GM19023 (cell line): Measurements from ENCODE around the gene BET1L.
"Not testable (repeated sequence)": the region's sequence is repeated elsewhere in the genome, so short reads cannot be mapped to it uniquely, and the experiment has no call there.

Source experiments
- ATAC-seq: cut with Tn5 transposase; IDR thresholded peaks from one replicate; pipeline ENCODE4 v1.9.1; 2021; ENCODE audit warnings: mild to moderate bottlenecking, moderate library complexity; ENCODE audit not compliant: unreplicated experiment

BET1L gene, protein sequence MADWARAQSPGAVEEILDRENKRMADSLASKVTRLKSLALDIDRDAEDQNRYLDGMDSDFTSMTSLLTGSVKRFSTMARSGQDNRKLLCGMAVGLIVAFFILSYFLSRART

DNA sequence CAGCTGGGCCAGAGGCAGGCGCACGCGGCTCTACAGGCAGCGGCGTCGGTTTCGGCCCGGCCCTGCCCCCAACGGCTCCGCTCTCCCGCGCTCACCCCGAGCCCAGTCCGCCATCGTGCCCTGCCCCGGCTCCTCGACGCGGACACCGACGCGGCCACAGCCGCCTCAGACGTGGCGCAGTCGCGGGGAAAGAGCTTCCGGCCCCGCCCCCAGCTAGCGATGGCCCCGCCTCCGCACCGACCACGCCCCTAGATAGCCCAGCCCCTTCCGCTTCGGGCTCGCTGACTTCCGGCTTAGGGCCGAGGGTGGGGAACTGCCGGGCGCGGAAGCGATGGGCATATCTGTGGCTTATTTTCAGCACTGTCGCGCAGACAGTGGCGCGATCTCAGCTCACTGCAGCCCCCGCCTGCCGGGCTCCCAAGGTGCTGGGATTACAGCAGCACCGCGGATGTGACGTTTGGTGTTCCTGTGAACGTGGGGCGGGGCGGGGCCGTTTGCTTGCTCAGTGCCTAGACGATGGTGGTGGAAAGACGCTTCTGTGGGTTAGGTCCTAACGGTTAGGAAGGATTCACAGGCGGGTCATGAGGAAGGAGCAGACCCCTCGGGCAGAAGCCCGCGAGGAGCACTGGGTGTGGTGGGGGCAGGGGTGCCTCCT is at the start of gene BET1L, which contains the start of gene RIC8A:
TSS of gene BET1L (minus strand) at position 192 of the 655 bp plus-strand sequence. CDS start at position 114, 78 bp downstream.
TSS of gene RIC8A (plus strand) at position 501 of the 655 bp plus-strand sequence. CDS start 1,147 bp downstream, outside the sequence.
- peak; percentile 71 for ATAC-seq

DNA sequence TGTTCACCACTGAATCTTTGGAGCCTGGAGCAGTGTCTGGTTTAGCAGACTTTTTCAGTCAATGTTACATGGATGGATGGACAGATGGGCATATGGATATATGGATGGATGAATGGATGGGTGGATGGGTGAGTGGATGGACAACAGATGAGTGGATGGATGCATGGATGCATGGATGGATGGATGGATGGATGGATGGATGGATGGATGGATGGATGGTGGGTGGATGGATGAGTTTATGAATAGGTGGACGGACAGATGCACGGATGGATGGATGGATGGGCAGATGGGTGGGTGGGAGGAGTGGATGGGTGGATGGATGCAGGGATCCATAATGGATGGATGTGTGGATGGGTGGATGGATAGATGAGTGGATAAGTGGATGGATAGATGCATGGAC is 48.6 kb upstream of the BET1L start:
- ATAC-seq: no peak

DNA sequence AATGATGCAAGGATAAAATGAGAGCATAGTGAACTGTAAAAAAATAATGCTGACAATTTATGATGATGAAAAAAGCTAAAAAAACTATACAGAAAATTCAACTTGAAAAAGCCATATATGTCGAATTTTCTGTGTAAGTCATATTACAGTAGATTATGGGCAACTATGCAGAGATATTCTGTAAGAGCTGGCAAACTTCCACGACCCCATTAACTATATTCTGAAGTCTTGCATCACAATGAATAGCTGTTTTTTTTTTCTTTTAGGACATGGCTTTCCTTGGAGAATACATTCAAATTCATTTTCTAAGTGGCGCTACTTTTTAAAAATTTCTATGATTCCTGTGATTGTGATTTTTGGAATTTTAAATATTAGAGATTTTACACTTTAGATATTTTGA is 48.0 kb upstream of the BET1L start:
- no peak for ATAC-seq

DNA sequence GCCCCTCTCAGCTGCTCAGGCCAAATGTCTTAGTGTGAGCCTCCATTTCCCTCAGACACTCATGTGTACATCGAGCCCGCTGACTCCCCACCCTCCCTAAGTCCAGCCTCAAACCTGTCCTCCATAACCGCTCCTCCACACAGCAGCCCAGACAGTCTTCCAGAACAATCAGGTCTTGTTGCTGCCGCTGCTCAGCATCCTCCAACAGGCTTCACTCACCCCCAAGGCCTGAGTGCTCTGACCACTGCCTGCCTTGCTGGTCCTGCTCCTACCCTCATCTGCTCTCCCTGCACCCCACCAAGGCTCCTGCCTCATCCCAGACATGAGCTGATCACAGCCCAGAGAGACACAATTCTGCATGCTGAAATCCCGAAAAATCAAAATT is 46.7 kb upstream of the BET1L start:
- ATAC-seq: no peak

DNA sequence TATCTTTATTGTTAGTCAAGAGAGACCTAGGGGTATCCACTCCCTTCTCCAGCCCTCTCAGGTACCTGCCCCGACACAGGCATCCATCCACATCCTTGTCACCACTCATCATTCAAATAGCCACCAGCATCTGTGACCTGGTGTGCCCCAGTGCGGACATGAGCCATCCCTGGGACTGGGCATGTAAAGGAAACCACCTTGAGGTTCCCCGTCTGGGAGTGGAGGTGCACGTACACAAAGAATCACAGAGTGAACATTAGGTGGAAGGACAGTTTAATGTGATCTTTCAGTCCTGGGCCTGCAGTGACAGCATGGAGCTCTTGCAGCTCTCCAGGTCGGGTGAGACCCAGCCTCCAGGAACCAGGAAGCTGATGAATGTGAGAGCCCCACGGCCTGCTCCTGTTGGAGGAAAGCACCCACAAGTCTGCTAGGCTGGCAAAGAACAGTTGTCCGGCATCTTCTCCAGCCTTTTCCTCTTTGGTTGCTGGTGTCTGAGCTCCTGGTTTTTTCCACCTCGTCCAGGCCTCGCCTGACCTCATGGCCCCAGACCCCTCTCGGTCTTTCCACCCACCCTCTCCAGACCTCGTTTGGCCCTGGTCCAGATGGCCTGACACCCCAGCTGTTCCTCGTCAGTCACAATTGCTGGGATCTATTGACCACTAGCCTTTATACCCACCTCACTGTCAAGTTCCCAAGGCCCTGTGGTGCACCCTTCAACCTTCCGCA is 46.1 kb upstream of the BET1L start:
- no peak for ATAC-seq

DNA sequence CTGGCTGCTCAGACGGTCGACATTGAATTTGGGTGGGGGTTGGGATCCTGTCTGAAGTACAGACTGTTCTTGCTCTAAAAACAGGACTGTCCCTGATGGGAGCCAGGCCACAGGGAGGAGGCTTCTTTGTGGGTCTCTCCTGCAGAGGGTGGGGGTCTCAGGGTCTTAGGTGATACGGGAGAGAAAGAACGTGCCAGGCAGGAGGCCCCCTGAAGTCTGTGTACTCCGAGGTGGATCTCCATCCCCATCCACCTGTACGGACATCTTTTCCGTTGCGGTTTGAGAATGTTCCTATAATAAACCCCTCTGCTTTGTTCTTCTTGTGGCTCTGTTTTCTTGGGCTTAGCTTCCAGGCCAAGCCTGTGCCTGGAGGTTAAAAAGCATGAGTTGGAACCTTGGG is 45.5 kb upstream of the BET1L start:
- ATAC-seq: no peak

DNA sequence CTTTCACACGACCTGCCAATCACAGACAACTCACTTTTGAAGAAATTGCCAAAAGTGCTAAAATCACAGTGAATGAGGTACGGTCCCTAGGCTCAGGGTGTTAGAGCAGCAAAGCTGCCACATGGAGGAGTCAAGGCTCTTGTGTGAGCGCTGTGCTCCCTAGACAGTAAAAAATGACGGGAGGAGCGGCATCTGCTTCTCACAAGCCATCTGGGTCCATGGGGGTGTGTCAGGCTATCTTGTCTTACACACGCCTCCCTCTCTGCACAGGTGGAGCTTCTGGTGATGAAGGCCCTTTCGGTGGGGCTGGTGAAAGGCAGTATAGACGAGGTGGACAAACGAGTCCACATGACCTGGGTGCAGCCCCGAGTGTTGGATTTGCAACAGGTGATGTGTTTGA is 44.4 kb upstream of the BET1L start:
- no peak for ATAC-seq

DNA sequence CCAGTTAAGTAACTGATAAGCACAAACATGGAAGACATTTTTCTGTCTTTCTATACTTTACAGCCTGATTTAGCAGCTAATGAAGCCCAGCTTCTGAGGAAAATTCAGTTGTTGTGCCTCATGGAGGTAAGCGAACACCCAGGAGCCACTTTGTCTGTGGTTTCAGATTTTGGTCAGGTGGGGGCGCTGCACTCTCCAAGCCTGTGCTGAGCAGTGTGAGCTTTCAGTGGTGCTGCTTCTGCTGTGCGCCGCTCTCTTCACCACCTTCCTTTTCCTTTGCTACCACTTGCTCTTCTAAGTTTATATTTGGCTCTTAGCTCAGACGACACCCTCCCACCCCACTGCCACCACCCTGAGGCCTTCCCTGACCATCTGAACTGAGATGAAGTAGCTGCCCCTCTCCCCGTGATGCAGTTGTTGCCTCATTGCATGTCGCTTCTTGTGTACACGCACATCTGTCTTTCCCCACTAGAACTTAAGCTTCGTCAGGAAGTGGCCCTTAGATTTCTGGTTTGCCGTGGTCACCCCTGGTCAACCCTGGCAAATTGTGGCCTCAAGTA is 43.6 kb upstream of the BET1L start:
- ATAC-seq: no peak

DNA sequence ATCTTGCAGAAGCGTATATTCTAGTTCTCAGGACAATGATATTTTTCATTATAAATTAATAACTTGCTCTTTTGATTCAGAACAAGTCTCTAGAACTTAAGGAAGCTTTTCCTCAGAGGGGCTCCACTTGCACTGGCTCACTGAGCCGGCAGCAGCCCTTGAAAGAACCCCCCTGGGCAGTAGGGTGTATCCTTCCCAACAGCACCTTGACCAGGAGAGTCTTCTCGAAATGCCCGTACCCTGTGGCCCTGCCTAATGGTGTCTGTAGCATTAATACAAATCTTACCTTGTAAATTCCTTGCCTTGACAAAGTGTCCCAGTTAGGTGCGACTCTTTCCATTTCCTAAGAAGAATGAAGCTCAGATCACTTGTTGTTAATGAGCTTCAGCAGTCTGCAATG is 43.1 kb upstream of the BET1L start:
- no peak for ATAC-seq

DNA sequence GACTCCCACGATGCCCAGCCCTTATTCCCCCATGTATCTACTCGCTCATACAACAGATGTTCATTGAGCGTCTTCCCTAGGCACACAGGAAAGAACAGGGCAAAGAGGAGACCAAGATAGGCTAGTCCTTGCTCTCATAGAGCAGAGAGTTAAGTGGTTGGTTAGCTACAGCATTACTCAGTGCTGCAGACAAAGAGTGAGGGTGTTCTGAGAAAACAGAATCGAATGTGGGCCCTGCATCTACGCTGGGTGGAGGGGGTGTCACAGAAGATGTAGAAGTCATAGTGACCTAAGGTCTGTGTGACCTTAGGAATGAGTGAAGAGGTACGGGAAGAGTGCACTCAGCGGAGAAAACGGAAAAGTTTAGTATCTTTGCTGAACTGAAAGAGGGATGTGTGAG is 41.9 kb upstream of the BET1L start:
- ATAC-seq: no peak

DNA sequence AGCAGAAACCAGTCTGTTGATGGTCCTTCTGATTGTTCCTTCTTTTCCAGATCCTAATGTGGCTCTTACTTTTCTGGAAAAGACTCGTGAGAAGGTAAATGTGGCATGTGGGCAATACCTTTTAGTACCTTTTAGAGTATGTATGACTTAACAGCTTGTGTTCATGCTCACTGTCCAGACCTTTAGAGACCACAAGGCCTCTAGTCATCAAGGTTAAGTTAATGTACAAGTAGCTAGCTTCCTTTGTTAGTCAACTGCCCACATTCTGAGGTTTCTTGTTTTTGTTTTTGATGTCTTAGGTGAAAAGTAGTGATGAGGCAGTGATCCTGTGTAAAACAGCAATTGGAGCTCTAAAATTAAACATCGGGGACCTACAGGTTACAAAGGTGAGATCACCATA is 37.2 kb upstream of the BET1L start:
- no peak for ATAC-seq

DNA sequence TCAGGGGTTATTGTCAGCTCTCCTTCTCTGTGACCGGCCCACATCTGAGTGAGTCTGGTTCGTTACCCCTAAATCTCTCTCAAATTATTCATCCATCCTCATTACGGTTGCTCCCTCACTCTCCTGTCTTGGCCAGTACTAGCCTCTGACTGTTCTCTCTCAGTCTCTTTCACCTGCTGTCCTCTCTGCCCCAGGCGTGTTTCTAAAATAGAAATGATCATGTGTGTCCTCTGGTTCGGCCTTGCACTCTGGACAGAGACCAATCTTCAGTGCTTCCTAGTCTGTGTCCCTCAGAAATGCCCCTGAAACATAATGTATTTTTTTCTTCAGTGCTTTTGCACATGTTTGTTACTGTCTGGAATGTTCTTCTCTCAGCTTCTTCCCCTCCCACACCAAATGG is 34.4 kb upstream of the BET1L start:
- no peak for ATAC-seq

DNA sequence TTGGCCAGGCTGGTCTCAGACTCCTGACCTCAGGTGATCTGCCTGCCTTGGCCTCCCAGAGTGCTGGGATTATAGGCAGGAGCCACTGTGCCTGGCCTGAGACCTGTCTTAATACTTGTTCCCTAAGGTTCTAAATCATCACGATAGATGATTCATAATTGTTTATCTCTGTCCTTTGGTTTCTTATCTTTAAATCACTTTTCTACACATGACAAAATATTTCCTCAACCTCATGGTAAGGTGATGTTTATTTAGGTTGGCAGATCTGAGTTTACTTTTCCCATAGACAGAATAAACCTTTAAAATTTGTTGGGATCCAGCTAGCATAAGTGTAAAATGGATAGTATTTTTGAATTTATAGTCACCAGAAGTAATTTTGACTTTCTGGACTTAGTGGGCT is 33.1 kb upstream of the BET1L start:
- ATAC-seq: no peak

DNA sequence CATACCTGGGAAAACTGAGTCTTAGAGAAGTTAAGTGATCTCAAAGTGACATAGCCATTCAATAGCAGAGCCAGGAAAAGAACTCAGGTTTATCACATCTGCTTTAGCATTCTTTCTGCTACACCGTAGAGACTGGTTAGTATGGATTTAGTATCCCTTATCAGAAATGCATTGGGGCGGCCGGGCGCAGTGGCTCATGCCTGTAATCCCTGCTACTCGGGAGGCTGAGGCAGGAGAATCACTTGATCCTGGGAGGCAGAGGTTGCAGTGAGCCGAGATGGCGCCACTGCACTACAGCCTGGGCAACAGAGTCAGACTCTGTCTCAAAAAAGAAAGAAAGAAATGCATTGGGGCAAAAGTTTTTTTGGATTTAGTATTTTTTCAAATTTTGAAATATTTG is 31.1 kb upstream of the BET1L start:
- ATAC-seq: not testable (repeated sequence)

DNA sequence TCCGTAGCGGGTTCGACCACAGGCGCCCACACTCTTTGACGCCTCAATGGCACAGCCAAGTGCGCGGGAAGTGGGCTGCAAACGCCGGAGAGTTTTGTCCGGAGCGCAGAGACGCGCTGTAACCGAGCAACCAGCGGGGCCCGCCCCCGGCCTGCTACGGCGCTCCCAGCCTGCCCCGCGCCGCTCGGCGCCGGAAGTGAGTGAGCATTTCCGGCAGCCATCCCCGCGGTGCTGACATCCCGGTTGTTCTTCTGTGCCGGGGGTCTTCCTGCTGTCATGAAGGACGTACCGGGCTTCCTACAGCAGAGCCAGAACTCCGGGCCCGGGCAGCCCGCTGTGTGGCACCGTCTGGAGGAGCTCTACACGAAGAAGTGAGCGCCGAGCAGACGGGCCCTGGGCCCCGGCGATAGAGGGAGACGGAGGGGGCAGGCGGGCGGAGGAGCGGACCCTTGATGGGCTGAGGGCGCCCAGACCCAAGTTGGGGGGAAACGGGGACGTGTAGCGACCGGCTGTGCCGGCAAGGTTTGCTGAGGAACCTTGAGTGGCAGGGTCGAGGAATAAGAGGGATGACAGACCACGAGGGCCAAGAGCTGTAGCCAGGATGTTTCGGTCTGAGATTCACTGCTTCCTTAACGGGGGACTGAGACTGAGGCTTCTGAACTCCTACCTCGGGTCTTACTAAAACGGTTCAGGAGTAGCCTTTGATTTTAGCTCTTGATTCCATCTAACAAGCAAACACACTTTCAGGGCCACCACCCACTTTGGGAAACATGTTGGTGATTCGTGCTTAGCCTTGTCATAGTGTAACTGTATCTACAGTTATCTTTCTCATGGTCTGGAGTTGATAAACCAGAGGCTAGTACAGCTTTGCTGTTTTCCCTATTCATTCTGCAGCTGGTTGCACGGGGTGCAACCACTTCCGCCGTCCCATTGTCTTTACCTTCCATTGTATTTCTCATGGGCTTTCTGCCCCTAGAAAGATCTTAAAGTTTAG is 29.9 kb upstream of the BET1L start, which contains the start of gene PSMD13:
TSS of gene PSMD13 (plus strand) at position 203 of the 994 bp plus-strand sequence. CDS start at position 277, 74 bp downstream.
- peak; percentile 83 for ATAC-seq

DNA sequence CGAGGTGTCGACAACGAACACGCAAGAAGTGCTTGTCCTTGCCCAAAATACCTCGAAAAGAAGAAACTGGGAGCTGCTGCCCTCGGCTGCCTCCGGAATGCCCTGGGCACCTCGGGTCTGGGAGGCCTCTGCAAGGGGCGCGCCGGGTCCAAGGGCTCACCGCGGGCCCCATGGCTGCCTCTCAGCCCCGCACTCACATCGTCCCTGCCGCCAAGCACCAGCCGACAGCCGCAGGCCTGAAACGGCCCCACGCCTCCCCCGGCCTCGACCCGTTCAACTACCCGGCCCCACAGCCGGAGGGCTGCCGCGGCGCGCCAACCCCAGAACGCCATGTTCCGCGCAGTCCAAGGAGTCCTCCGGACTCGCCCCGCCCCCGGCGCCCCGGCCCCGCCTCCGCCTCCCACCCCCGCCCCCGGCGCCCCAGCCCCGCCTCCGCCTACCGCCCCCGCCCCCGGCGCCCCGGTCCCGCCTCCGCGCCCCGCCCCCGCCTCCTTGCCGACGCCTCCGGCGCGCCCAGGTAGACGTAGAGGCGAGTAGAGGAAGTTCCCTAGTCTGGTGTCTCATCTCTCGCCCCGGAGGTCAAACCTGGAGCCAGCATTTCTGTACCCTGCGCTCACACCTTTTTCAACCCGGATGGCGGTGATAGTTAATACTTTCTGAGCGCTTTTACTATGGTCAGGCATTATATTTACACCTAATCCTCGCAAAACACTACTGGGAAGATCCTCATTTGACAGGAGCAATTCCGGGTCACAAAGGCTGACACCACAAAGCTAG is 29.0 kb upstream of the BET1L start, which contains the start of gene SIRT3:
TSS of gene SIRT3 (minus strand) at position 346 of the 777 bp plus-strand sequence. CDS start at position 332, 14 bp downstream.
- peak; percentile 69 for ATAC-seq

DNA sequence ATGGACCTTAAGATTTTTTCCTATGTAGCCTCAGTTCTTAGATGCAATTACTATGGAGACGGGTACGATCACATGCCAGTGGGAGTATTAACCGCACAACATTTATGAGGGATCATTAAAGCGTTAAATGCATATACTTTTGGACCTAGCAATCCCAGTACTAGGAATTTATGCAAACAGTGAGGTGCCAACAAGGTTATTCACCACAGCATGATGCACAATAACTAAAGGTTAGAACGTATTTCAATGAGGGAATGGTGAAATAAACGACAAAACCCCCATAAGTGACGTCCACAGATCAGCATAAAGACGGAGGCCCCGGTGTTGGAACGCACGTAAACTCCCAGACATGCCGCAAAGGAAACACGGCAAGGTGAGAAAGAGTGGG is 28.4 kb upstream of the BET1L start:
- peak; percentile 11 for ATAC-seq

DNA sequence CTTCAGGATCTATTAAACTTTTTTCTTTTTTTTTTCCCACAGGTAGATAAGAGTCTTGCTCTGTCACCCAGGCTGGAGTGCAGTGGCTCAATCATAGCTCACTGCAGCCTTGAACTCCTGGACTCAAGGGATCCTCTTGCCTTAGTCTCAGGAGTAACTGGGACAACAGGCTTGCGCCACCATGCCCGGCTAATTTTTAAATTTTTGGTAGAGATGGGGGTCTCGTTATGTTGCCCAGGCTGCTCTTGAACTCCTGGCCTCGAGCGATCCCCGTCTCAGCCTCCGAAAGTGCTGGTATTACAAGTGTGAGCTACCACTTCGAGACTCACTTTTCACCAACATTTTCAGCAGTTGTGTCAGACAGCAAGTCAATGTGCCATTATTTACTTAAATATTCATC is 28.0 kb upstream of the BET1L start:
- no peak for ATAC-seq

DNA sequence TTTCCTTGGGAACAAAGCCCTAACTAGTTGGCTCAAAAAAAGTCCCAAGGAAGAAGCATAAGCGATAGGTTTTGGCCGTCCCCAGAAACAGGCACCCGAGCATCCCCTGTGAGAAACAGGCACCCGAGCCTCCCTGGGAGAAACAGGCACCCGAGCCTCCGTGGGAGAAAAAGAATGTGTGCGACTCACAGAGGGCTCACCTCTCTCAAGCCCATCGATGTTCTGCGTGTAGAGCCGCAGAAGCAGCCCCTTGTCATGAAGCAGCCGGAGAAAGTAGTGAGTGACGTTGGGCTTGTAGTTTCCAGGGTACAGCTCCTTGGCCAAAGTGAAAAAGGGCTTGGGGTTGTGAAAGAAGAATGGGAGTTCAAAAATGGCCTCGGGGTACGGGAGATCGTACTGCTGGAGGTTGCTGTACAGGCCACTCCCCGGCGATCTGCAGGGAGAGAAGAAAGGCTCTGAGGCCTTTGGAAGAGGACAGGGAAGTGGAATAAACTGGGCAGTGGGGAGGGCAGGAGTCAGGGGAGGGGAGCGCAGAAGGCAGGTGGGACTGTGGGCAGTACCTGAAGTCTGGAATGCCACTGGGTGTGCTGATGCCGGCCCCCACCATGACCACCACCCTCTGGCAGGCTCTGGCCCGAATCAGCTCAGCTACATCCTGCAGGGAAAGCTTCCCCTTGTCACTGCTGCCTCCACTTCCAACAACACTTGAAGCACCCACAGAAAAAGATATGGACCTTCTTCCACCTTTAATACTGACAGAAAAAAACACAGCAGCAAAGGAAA is 25.8 kb upstream of the BET1L start:
- no peak for ATAC-seq
